Esophagus squamous epithelium (tissue), 4 donors: ENCODE results near the gene IFIH1.

Experiments used
- CTCF ChIP-seq, 6 experiments: fragments of 450-650 bp in 4 of 6; fragments of 200-600 bp in 2 of 6; sonication (generic) in 2 of 6; IDR thresholded peaks; one replicate each; pipeline ENCODE4 v1.5.1; 2016 to 2019; ENCODE audit warnings: antibody characterized with exemption in 6 of 6, mild to moderate bottlenecking in 4 of 6, moderate library complexity in 4 of 6
- POLR2A ChIP-seq, 4 donors: fragments of 450-650 bp; IDR thresholded peaks; one replicate each; pipeline ENCODE4 v1.6.1; 2017; ENCODE audit warnings: antibody characterized with exemption in 4 of 4, mild to moderate bottlenecking in 4 of 4, moderate library complexity in 3 of 4

GRCh38 chr2:162254236-162254871, 64.1 kb downstream of the IFIH1 start:
- TF ChIP-seq CTCF (IDR thresholded peaks at IDR 0.05) (no peak), POLR2A (IDR thresholded peaks at IDR 0.05) (no peak)
